Measurements from ENCODE around the gene SEPTIN2. TPM values are rescaled to one million over a fixed set of nuclear protein-coding genes. Genes with fewer than 3 reads are reported as not detected.

Gene SEPTIN2
- total RNA-seq, 4 donors from 2014 or later: 135 to 631 (median 268) TPM

GRCh38 chr2:241286348-241287090 is 29.2 kb upstream of the SEPTIN2 start:
- Histone ChIP-seq H3K27me3 (no peaks in the 10 kb centered on the region), H3K9me3 (no peaks in the 10 kb centered on the region), H3K4me3 (no peak overlapping the region), H3K36me3 (no peaks in the 10 kb centered on the region), H3K27ac (no peak overlapping the region), H3K4me1 (no peaks in the 10 kb centered on the region)
- TF ChIP-seq CTCF (IDR thresholded peaks at IDR 0.05) (no peak), POLR2A (IDR thresholded peaks at IDR 0.05) (no peak)
- no peak for DNase-seq
- intact Hi-C loops (cut with DNase I; ENCODE audit: low total_unique reads): no loop called here

DNA sequence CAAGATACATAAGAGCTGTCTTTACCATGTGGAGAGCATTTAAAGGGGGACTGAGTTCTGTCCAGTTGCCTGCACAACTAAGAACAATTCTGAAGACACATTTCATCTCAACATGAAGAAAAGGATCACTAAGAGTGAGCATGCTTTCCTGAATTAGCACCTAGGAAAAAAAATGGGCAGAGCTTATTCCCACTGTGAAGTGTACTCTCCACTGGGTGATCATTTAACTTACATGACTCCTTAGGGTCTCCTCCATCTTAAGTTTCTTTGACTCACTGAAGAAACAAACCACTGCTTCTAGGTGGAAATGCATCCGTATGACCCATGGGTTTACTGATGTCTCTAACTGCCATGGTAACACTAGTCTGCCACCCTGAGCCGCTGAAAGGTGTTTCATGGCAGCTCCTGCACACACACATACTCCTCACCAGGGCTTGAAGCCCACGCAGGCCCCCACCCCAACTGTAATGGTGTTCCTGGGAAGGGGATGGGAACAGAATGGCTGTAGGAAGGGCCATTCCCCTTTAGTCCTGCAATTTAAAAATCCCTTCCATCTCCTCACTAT is 27.3 kb upstream of the SEPTIN2 start:
- intact Hi-C loops (cut with DNase I; ENCODE audit: low total_unique reads): no loop called here
- no peak for DNase-seq
- TF ChIP-seq POLR2A (IDR thresholded peaks at IDR 0.05) (no peak), CTCF (IDR thresholded peaks at IDR 0.05) (no peak)

DNA sequence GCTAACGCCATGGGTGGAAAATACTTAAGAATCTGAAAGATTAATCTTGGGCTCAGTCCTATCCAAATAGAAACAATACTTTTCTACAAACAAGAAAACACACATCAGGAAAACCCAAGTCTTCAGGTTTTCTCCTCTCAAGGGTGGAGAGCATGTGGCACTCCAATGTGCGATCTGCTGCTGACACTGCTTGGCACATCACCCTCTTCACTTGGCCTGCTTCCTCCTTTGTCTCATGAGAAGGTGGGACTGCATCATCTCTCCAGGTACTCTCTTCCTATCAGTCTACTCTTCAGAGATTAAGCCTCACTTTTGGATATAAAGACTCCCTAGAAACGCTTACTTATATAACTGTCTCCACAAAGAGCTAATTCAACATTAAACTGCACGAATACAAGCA is 26.7 kb upstream of the SEPTIN2 start:
- no peaks in the 10 kb centered on the region for H3K4me1 ChIP-seq
- H3K36me3 ChIP-seq: no peaks in the 10 kb centered on the region
- no peak for DNase-seq
- H3K27me3 ChIP-seq: no peaks in the 10 kb centered on the region
- no peak overlapping the region for H3K27ac ChIP-seq
- intact Hi-C loops (cut with DNase I; ENCODE audit: low total_unique reads): no loop called here
- no peak overlapping the region for H3K4me3 ChIP-seq
- TF ChIP-seq POLR2A (IDR thresholded peaks at IDR 0.05) (no peak), CTCF (IDR thresholded peaks at IDR 0.05) (no peak)
- H3K9me3 ChIP-seq: no peaks in the 10 kb centered on the region

More for the DNA sequence above, 27.3 kb upstream of the SEPTIN2 start:
- no peak overlapping the region for H3K4me3 ChIP-seq
- H3K27me3 ChIP-seq: no peaks in the 10 kb centered on the region
- no peaks in the 10 kb centered on the region for H3K9me3 ChIP-seq
- no peak overlapping the region for H3K27ac ChIP-seq
- H3K36me3 ChIP-seq: no peaks in the 10 kb centered on the region
- H3K4me1 ChIP-seq: no peaks in the 10 kb centered on the region

GRCh38 chr2:241289597-241289996 is 26.1 kb upstream of the SEPTIN2 start:
- no peaks in the 10 kb centered on the region for H3K9me3 ChIP-seq
- H3K4me1 ChIP-seq: no peaks in the 10 kb centered on the region
- no peak overlapping the region for H3K27ac ChIP-seq
- H3K4me3 ChIP-seq: no peak overlapping the region
- no peaks in the 10 kb centered on the region for H3K27me3 ChIP-seq
- no peaks in the 10 kb centered on the region for H3K36me3 ChIP-seq
- TF ChIP-seq CTCF (IDR thresholded peaks at IDR 0.05): no peak
- TF ChIP-seq POLR2A (IDR thresholded peaks at IDR 0.05): no peak
- intact Hi-C loops (cut with DNase I; ENCODE audit: low total_unique reads): no loop called here
- no peak for DNase-seq

DNA sequence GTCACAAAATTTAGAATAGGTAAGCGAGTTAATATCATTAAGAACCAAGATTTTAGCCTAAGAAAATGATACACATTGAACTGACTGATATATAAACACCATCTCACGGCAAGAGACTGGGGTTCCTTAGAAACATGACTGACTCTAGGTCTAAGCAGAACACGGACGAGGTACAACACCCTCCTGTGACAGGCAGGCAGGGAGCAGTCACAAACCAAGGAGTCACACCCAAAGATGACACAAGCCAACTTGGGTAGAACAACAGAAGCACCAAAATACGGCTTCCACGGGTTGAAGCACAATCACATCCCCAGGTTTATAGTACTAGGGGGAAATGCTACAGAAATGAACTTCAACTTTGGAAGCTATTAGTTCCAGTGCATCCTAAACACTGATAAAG is 24.6 kb upstream of the SEPTIN2 start:
- no peak for DNase-seq
- Histone ChIP-seq H3K27ac (no peak overlapping the region), H3K27me3 (no peaks in the 10 kb centered on the region), H3K4me1 (no peaks in the 10 kb centered on the region), H3K4me3 (no peak overlapping the region), H3K36me3 (no peaks in the 10 kb centered on the region), H3K9me3 (no peaks in the 10 kb centered on the region)
- intact Hi-C loops (cut with DNase I; ENCODE audit: low total_unique reads): no loop called here
- TF ChIP-seq POLR2A (IDR thresholded peaks at IDR 0.05): no peak
- no peak for TF ChIP-seq CTCF (IDR thresholded peaks at IDR 0.05)

Measured in uterus (tissue), 4 donors.